ENCODE data around the gene SAP30BP.
A peak's percentile ranks its signal among the peaks of the same experiment; 100 is the strongest.
"Not testable (repeated sequence)": the region's sequence is repeated elsewhere in the genome, so short reads cannot be mapped to it uniquely, and the experiment has no call there.

The SAP30BP gene

DNA sequence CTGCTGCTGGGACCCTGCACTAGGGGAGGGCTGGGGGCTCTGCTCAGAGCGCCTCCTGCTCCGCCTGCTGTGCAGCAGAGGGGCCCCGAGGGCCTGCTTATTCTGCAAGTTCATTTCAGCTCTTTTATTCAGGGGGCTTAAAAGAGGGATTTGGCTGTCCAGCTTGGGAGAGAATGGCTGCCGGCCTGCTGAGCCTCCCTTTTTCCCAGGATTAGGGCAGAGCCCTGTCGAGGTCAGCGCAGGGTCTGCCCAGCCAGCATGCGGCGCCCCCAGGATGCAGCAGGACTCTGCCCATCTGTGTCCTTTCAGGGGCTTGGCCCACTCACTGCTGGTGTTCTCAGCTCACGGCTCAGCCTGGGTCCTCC, 32.8 kb upstream of the SAP30BP start:
- no peak for DNase-seq

- no peak for DNase-seq
Observed at GRCh38 chr17:75634754-75635609, 32.2 kb upstream of the SAP30BP start.

DNA sequence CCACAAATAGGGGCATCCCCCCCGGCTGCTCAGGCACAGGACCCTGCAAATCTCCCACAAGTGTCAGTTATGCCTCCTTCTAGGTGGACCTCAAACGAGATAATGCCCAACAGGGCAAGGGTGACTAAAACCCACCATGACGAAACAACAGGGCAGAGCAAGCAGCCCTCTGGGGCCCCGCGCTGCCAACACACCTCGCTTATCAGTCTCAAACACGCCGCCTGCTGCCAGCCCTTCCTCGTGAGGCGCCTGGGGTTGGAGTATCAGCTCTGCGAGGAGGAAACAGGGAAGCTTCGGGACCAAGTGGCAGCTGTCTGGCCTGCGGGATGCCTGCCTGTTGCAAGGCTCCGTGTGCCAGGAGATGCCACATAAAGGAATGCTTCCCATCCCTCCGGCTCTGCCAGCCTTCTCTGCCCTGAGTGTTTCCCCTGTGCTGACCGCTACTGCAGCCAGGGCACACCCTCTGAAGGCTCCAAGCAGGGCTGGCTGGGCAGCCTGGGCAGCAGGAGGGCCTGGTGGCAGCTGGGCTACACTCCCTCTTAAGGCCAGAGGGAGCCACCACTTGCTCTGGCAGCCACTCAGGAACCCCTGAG, 31.4 kb upstream of the SAP30BP start:
- peak; percentile 98 for DNase-seq

GRCh38 chr17:75636381-75637142, 30.6 kb upstream of the SAP30BP start:
- DNase-seq: no peak

GRCh38 chr17:75637143-75637538, 30.0 kb upstream of the SAP30BP start:
- DNase-seq: peak; percentile 83

DNA sequence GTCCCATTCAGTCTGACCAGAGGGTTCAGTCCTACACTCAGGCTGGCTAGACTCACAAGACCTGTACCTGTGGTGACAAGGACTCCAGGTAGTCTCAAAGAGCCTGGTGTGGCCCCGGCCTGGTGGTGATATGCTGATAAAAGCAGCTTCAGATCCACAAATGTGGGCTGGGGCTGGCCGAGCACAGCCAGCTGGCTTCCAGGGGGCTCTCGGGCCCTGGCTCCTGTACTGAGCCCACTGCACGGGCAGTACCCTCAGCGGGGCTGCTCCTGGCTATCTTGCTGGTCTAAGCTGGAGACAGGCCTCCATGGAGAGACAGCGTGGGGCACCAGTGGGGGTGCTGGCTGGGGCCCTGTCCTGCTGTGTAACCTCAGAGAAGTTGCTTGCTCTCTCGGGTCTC, 29.6 kb upstream of the SAP30BP start:
- DNase-seq: no peak

DNA sequence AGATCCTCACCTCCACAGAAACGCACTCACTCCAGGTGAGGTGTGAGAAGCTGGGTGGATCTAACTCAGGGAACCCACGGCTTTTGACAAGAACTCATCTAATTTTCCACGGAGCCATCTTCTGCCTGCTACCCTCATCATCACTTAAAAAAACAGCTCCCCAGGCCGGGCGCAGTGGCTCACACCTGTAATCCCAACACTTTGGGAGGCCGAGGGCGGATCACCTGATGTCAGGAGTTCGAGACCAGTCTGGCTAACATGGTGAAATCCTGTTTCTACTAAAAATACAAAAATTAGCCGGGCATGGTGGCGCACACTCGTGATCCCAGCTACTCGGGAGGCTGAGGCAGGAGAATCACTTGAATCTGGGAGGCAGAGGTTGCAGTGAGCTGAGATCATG, 29.1 kb upstream of the SAP30BP start:
- not testable (repeated sequence) for DNase-seq

- no peak for DNase-seq
Observed at GRCh38 chr17:75638893-75639292, 28.2 kb upstream of the SAP30BP start.

- DNase-seq: no peak
Observed at GRCh38 chr17:75639327-75639726, 27.8 kb upstream of the SAP30BP start.

DNA sequence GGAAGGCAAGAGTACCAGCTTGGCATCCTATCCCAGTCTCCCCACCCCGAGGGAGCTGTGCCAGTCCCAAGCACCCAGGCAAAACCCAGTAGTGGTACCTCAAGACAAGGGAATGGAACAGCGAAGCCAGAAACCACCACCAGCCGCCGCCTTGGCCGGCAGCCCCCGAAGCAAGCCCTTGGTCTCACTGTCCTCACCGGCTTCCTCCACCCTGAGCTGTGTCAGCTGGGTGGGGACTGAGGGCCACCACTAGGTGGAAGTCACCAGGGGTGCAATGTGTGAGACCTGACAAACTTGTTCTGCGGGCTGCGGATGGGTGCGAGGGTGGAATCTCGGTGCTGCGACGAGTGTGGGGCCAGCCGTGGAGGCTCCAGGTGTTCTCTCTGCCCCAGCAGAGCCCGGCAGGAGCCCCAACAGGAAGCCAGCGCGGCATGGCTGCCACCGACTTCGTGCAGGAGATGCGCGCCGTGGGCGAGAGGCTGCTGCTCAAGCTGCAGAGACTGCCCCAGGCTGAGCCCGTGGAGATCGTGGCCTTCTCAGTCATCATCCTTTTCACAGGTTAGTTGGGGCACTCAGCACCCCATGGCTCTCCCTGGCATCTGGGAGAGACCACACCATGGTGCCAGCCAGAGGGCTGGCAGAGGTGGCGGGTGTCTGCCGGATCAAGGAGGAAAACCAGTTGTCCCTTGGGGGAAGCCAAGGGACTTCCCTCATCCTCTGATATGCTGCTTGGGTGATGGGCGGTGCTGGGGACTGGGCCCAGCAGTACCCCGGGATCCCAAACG, 27.2 kb upstream of the SAP30BP start:
- no peak for DNase-seq

DNA sequence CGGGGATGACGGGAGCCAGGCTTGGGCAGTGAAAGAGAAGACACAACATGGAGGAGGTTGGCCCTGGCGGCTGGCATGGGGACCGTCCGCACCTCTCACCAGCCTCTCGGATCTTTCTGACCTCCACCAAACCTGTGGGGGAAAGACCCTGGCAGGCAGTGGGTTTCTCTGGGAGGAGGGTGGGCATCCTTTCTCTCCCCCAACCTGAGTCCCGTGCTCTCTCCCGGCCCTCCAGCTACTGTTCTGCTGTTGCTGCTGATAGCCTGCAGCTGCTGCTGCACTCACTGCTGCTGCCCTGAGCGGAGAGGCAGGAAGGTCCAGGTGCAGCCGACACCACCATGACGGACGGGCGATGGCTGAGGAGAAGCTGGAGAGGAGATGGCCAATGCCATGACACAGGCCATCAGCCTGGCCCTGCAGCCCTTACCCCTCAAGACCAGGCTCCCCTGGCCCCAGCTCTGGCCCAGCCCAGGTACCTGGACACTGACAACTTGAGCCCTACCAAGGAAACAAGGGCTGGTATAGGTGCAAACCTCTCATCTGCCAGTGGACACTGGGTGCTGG, 26.5 kb upstream of the SAP30BP start:
- no peak for DNase-seq

GRCh38 chr17:75641343-75641742, 25.8 kb upstream of the SAP30BP start:
- no peak for DNase-seq

GRCh38 chr17:75642182-75642783, 24.9 kb upstream of the SAP30BP start:
- DNase-seq: no peak

- DNase-seq: peak; percentile 86
Observed at GRCh38 chr17:75642784-75643642, 24.1 kb upstream of the SAP30BP start.

GRCh38 chr17:75643643-75644017, 23.5 kb upstream of the SAP30BP start:
- no peak for DNase-seq

- DNase-seq: peak; percentile 70
Observed at GRCh38 chr17:75645501-75645888, 21.6 kb upstream of the SAP30BP start.

- DNase-seq: peak; percentile 89
Observed at GRCh38 chr17:75645889-75646637, 21.1 kb upstream of the SAP30BP start.

GRCh38 chr17:75646638-75646992, 20.5 kb upstream of the SAP30BP start:
- DNase-seq: no peak

DNA sequence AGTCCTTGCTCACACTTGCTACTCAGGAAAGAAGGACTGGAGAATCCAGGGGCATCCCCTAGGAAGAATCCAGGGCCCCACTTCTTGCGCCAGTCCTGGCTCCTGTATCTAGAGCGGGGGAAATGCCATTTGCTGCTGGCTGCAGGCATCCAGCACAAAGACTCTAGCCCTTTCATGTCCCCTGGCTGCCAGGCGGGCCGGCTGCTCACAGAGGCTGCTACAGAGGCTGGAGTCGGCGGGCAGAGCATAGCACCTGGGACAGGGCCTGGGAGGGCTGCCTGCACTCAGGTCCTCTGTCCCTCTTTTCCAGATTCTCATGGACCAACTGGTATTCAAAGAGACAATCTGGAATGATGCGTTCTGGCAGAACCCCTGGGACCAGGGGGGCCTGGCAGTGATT, 20.1 kb upstream of the SAP30BP start:
- no peak for DNase-seq

GRCh38 chr17:75647921-75648320, 19.2 kb upstream of the SAP30BP start:
- no peak for DNase-seq

DNA sequence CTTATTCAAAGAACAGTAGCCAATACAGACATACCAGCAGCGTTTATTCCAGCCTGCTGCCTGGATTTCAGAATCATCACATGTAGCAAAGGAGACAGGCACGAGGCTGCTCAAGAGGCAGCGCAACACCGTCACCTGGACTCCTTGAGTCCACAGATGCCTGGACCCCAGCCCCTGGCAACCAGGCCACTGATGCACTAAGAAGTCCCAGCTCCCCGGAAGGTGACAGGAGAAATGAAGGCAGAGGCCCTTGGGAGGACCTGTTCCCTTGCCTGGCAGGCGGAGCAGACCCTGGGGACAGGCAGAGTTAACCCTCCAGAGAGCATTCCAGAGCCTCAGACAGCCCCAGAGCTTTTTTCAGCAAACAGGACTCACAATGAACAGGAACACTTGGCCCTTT, 17.5 kb upstream of the SAP30BP start:
- no peak for DNase-seq
